NCI-H2196 (cell line): ENCODE results near the gene WNK2.

Source experiments
- DNase-seq: peaks from one replicate; lab custom pipeline; 2025; ENCODE audit not compliant: unreplicated experiment; lab: John Stamatoyannopoulos, UW

The WNK2 gene

GRCh38 chr9:93290495-93291434, 106.8 kb downstream of the WNK2 start:
- no peak for DNase-seq

GRCh38 chr9:93291536-93292287, 107.8 kb downstream of the WNK2 start:
- DNase-seq = no peak

- DNase-seq = no peak
Measured at GRCh38 chr9:93292288-93292615, 108.3 kb downstream of the WNK2 start.

- no peak for DNase-seq
Measured at GRCh38 chr9:93292664-93293328, 108.9 kb downstream of the WNK2 start.

- no peak for DNase-seq
Measured at GRCh38 chr9:93294011-93294410, 110.1 kb downstream of the WNK2 start.

- no peak for DNase-seq
Measured at GRCh38 chr9:93295031-93295430, 111.1 kb downstream of the WNK2 start.

- no peak for DNase-seq
Measured at GRCh38 chr9:93295456-93296076, 111.6 kb downstream of the WNK2 start.

- no peak for DNase-seq
Measured at GRCh38 chr9:93296889-93297480, 113.0 kb downstream of the WNK2 start.

- peak; percentile 58 for DNase-seq
Measured at GRCh38 chr9:93297659-93298497, 113.9 kb downstream of the WNK2 start.

GRCh38 chr9:93298498-93299417, 114.8 kb downstream of the WNK2 start:
- no peak for DNase-seq

- DNase-seq = no peak
Measured at GRCh38 chr9:93299418-93300174, 115.7 kb downstream of the WNK2 start.

- no peak for DNase-seq
Measured at GRCh38 chr9:93300175-93300572, 116.2 kb downstream of the WNK2 start.

- DNase-seq = no peak
Measured at GRCh38 chr9:93300585-93301081, 116.7 kb downstream of the WNK2 start.

GRCh38 chr9:93301291-93301811, 117.4 kb downstream of the WNK2 start:
- no peak for DNase-seq

- no peak for DNase-seq
Measured at GRCh38 chr9:93301911-93302541, 118.1 kb downstream of the WNK2 start.

- DNase-seq = peak; percentile 63
Measured at GRCh38 chr9:93302586-93303257, 118.8 kb downstream of the WNK2 start.
